Thyroid gland (tissue), 4 donors: Measurements from ENCODE around the gene IPO9.

ENCODE experiments used
- CTCF ChIP-seq, 6 experiments: fragments of 200-600 bp in 3 of 6; fragments of 450-650 bp in 3 of 6; sonication (generic) in 3 of 6; IDR thresholded peaks; one replicate each; pipeline ENCODE4 v1.5.1; 2016 to 2019; ENCODE audit warnings: antibody characterized with exemption in 6 of 6, mild to moderate bottlenecking in 2 of 6, inconsistent platforms in 1 of 6, moderate library complexity in 1 of 6
- POLR2A ChIP-seq, 2 donors: fragments of 450-650 bp; IDR thresholded peaks; one replicate each; pipeline ENCODE4 v1.6.1; 2017; ENCODE audit warnings: antibody characterized with exemption in 2 of 2, mild to moderate bottlenecking in 2 of 2, moderate library complexity in 1 of 2

- TF ChIP-seq CTCF (IDR thresholded peaks at IDR 0.05): no peak
- TF ChIP-seq POLR2A (IDR thresholded peaks at IDR 0.05): no peak
Observed at GRCh38 chr1:201785291-201785690, 43.7 kb upstream of the IPO9 start.
